AG04450 (cell line): ENCODE data around the gene SLC47A2. TPM values are rescaled to one million over a fixed set of nuclear protein-coding genes. Genes with fewer than 3 reads are reported as not detected.

ENCODE experiments used
- CTCF ChIA-PET: fragments of 300-600, 350-600 bp; formaldehyde crosslinking; extraction: SDS; loops from one replicate; lab custom pipeline; 2022; ENCODE audit warnings: antibody characterized with exemption, inconsistent platforms; lab: Charles Lee
- POLR2A ChIA-PET: fragments of 350-600 bp; formaldehyde crosslinking; extraction: SDS; loops from one replicate; lab custom pipeline; 2021; ENCODE audit warnings: antibody characterized with exemption, inconsistent platforms; lab: Yijun Ruan, JAX
- DNase-seq: peaks from one replicate; pipeline ENCODE4 v3.0.0-alpha.2; 2011; ENCODE audit warnings: low read depth, low spot score
- H3K27ac ChIP-seq: one replicate; pipeline ENCODE4 v1.5.1; 2012; ENCODE audit warnings: low read depth, low read length, control low read depth
- H3K27me3 ChIP-seq: one replicate; pipeline ENCODE4 v1.6.0; 2012; ENCODE audit warnings: low read length; ENCODE audit not compliant: control insufficient read depth, insufficient read depth
- H3K4me3 ChIP-seq: 2 replicates; pipeline ENCODE4 v1.5.1; 2011; ENCODE audit warnings: mild to moderate bottlenecking, low read depth, low read length, control low read depth
- H3K9me3 ChIP-seq: 2 replicates; pipeline ENCODE4 v1.5.1; 2012; ENCODE audit warnings: low read length; ENCODE audit not compliant: control insufficient read depth, insufficient read depth
- CTCF ChIP-seq: IDR thresholded peaks from 2 replicates; pipeline ENCODE4 v1.5.1; 2011; ENCODE audit warnings: low read depth, low read length, control low read depth, inconsistent platforms
- polyA plus RNA-seq: library from polyadenylated mRNA; depleted of rRNA; stranded (reverse); fragments of >200 nt; gene quantifications from 2 replicates; pipeline ENCODE4 v1.2.3, GENCODE V29; 2011

Gene SLC47A2
- polyA plus RNA-seq, 1 experiment: not detected

- H3K27ac ChIP-seq: no peak overlapping the region
- TF ChIP-seq CTCF: no peak
- ChIA-PET POLR2A (interaction anchor here (0.6 kb wide), 1 partner anchor 50 kb away, joined by 8 read pairs; no protein-coding TSS in a partner anchor), CTCF (interaction anchor here (0.6 to 1.6 kb wide), 2 partner anchors 122 to 366 kb away, joined by 3 read pairs; no protein-coding TSS in a partner anchor)
- H3K9me3 ChIP-seq: no peaks in the 10 kb centered on the region; the same call in 1 of the 2 replicates
- no peak for DNase-seq
- H3K4me3 ChIP-seq: no peak overlapping the region
- H3K27me3 ChIP-seq: peaks cover 25% of the 10 kb centered on the region
Measured at GRCh38 chr17:19644493-19645210, 71.7 kb downstream of the SLC47A2 start.

GRCh38 chr17:19642373-19642893 is 74.0 kb downstream of the SLC47A2 start:
- POLR2A ChIA-PET: no interaction called here
- peaks cover 28% of the 10 kb centered on the region for H3K27me3 ChIP-seq
- no peak overlapping the region for H3K4me3 ChIP-seq
- no peak for DNase-seq
- no peaks in the 10 kb centered on the region for H3K9me3 ChIP-seq
- H3K27ac ChIP-seq: no peak overlapping the region
- CTCF ChIA-PET: no interaction called here
- TF ChIP-seq CTCF: no peak

- Histone ChIP-seq H3K4me3 (no peak overlapping the region), H3K9me3 (no peaks in the 10 kb centered on the region), H3K27me3 (peaks cover 28% of the 10 kb centered on the region), H3K27ac (no peak overlapping the region)
- no peak for DNase-seq
- no peak for TF ChIP-seq CTCF
- POLR2A ChIA-PET: no interaction called here
- CTCF ChIA-PET: no interaction called here
Measured at GRCh38 chr17:19641687-19642372, 74.6 kb downstream of the SLC47A2 start.

- CTCF ChIA-PET: no interaction called here
- no peak for DNase-seq
Measured at GRCh38 chr17:19631905-19632304, 84.5 kb downstream of the SLC47A2 start.

More at GRCh38 chr17:19631905-19632304, 84.5 kb downstream of the SLC47A2 start:
- Histone ChIP-seq H3K9me3 (no peaks in the 10 kb centered on the region), H3K4me3 (no peak overlapping the region), H3K27ac (no peak overlapping the region), H3K27me3 (peaks cover 8% of the 10 kb centered on the region)
- TF ChIP-seq CTCF: no peak
- POLR2A ChIA-PET: no interaction called here
